Upper lobe of left lung (tissue), 4 donors: ENCODE measurements around the gene VDAC1.

Source experiments
- CTCF ChIP-seq, 6 experiments: fragments of 450-650 bp in 4 of 6; fragments of 200-600 bp in 2 of 6; sonication (generic) in 2 of 6; IDR thresholded peaks; one replicate each; pipeline ENCODE4 v1.5.1; 2016 to 2019; ENCODE audit warnings: antibody characterized with exemption in 6 of 6
- EP300 ChIP-seq, 4 donors: sonication (generic); formaldehyde crosslinking; IDR thresholded peaks; one replicate each; pipeline ENCODE4 v1.5.1; 2017; ENCODE audit warnings: antibody characterized with exemption in 4 of 4, control low read depth in 2 of 4
- POLR2A ChIP-seq, 4 donors: fragments of 450-650 bp; IDR thresholded peaks; one replicate each; pipeline ENCODE4 v1.5.1; 2016 to 2017; ENCODE audit warnings: antibody characterized with exemption in 4 of 4, mild to moderate bottlenecking in 2 of 4
- POLR2AphosphoS5 ChIP-seq, 2 donors: sonication (generic); formaldehyde crosslinking; IDR thresholded peaks; one replicate each; pipeline ENCODE4 v1.5.1; 2017; ENCODE audit warnings: antibody characterized with exemption in 2 of 2

- TF ChIP-seq CTCF (IDR thresholded peaks at IDR 0.05), result no peak
- no peak for TF ChIP-seq POLR2A (IDR thresholded peaks at IDR 0.05)
- TF ChIP-seq EP300 (IDR thresholded peaks at IDR 0.05), result no peak
- TF ChIP-seq POLR2AphosphoS5 (IDR thresholded peaks at IDR 0.05), result no peak
Measured at GRCh38 chr5:133998807-133999206, 6.0 kb downstream of the VDAC1 start.
